Activated CD8-positive, alpha-beta memory T cell treated with anti-CD3 and anti-CD28 coated beads, Interleukin-2, amount 50 U/mL, for 1 hour (primary cell): ENCODE data around the gene SLCO2A1.

Experiments used
- DNase-seq: peaks from one replicate; pipeline ENCODE4 v3.0.0-alpha.2; 2020; ENCODE audit errors: extremely low read depth

Gene SLCO2A1

DNA sequence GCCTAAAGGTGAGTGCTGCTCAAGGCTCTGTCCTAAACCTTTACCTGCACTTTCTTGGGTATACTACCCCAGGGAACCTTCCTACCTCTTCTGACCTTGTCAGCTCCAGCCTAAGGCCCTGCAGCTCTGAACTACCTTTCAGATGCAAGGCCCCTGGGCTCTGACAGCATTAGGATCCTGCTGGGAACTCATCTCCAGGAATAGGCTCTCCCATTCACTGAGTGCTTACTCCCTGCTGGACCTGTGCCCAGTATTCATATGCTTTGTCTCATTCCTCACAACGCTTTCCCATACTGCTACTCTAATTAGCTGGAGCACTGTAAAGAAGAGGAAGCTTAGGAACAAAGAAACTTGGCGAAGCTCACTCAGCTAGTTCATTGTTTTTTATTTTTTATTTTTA is 80.3 kb downstream of the SLCO2A1 start:
- DNase-seq, result no peak

DNA sequence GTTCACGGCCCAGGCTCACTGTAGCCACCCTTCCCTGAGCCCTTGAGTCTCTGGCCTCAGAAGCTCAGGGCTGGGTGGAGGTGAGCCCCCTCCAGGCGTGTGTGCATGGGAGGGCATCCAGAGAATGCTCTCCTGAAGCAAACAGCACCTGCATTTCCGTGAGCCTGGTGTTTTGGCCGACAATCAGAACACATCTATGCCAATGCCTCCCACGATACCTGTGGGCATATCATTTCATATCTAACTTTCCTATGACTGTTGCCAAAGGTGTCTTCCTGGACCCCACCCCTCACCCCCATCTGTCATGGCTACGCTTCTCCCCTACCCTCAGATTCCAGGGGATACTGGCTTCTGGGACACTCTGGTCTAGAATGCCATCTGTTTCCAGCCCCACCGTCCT is 80.7 kb downstream of the SLCO2A1 start:
- DNase-seq, result no peak

DNA sequence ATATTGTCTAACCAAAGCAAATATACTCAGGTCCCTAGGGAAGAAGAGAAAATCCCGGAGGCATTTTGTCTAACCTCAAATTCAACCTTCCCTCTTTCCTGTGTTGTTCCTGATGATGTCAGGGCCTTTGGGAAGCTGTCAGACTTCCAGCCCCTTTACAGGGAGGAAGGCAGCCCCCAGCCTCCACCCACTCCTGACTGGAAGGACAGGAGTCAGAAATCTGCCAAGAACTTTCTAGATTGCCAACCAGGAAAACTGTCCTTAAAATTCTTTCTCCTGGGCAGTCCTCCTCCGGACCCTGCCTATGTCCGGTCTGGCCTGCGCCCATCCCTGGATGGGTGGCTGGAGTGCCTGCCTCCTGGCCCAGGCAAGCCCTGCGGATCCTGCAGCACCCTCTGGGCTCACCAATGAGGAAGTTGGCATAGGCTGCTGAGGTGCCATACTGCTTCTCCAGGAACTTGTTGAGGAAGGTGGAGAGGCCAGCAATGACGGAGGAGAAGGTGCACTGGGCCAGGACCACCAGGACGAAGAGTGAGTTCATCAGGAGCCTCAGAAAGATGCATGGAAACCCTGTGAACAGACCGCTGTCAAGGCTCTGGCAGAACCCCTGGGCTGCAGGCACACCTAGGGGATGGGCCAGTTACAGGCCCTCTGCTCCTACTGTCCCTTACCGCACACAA is 81.5 kb downstream of the SLCO2A1 start:
- no peak for DNase-seq

DNA sequence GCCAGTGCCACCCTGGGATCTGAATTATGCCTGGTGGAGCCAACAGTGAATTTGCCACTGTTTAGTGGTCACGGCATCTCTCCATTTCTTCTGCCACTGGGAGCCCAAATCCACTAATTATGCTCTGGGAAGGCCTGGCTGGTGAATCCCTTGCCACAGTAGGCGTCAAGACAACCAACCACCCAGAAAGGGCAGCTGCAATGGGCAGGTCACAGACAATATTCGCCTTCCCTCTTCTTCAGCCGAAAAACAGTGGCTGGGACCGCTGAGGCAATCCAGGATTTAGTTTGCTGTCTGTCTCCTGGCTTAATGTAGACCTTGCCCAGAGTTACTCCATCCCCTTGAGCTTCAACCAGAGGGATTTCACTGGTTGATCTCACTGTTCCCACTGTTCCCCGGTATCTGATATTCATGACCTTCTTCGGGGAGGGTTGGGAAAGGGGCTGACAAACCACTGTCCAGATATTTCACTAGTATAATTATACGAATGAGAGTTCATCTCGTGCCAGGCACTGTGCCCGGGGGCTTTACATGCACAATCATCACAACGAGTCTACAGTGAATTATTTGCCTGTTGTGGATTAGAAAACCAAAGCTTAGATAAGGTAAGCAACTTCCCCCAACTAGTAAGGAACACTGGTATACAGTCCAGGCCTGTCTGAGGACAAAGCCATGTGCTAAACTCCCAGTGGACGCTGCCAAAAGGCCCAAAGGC is 84.2 kb downstream of the SLCO2A1 start:
- no peak for DNase-seq

DNA sequence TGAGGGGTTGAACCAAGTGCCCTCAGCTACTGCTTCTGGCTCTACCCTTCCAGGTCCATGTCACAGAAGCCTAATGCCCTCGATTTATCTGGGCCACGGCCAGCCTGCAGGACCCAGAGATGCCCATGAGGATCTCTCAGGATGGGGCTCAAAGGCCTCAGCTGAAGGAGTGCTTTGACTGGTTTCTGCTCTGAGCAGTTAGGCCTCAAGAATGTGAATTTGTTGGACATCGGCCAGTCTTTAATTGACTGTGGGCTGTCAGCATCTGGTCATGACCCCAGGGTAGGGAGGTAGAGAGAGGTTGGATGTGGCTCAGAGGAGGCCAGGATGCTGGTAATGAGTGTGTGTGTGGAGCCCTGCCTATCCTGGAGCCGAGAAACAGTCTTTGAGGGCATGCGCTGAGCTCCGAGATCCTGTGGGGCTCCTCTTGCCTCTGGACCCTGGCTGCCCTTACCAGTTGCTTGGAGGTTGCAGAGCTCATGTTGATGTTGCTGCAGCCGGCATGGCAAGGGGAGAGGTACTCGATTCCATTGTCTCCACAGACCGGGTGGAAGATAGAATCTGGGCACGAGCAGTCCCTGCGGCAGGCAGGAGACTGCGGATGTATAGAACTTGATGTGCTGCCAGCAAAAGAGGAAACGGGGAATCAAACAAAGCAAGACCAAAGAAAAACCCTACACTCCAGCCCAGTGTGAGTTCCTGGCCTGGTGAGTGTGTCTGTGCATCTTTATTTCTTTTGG is 84.9 kb downstream of the SLCO2A1 start:
- no peak for DNase-seq

DNA sequence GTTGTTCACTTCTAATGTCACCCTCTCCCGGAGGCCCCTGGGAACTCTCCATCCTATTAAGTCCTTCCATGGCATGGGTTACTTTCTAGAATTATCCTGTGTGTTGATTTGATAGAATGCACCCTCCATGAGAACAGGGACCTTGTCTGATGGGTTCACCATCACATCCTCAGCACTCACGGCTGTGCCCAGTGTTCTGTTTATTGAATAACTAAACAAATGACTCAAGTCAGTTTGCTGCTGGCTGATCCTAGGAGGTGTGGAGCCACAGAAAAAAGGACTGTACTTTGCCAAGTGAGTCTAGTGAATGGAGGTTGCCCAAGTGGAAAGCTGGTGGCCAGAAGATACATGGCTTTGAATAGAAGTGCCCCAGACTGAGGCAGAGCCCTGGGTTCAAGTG is 85.5 kb downstream of the SLCO2A1 start:
- DNase-seq, result no peak

DNA sequence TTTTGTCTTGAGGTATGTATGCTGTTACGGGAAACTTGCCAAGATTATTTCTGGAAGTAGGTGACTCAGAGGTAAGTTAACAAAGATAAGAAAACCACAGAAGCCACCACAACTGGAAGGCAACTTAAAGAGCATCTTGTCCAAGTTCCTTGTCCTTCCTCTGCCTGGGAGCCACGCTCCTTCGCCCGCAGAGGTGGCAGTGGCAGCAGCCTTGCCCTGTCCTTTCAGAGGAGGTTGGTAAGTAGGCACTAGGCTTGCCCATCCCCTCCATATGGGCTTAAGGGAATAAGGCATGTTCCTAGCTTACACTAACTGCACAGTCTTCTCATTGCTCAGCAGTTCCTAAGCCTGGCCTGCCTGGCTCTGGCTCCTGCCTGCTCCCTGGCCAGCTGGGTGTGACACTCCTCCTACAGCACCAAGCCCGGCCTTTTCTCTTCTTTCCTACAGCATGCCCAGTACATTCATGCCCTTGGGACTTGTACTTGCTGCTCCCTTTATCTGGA is 86.0 kb downstream of the SLCO2A1 start:
- no peak for DNase-seq

DNA sequence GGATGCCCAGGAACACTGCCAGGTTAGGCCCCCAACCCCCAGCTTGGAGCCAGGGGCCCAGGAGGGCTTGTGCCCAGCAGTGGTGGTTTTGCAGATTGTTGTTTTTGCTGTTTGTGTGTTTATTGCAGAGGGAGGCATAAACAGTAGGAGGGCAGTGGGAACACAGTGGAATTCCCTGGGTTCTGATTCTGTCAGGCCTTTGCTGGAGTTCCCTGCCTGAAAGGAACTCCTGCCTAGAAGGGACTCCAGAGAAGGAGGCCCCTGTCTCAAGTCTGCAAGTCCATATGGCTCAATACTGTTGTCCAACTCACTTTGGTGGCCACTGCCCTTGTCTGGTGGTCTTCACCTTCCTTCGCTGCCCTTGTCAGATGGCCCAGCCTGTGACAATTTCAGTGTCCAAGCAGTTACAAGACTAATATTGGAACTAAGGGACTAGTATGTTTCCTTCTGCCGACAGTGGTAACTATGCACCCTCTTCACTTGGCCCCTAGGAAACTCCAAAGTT is 86.6 kb downstream of the SLCO2A1 start:
- DNase-seq, result no peak

DNA sequence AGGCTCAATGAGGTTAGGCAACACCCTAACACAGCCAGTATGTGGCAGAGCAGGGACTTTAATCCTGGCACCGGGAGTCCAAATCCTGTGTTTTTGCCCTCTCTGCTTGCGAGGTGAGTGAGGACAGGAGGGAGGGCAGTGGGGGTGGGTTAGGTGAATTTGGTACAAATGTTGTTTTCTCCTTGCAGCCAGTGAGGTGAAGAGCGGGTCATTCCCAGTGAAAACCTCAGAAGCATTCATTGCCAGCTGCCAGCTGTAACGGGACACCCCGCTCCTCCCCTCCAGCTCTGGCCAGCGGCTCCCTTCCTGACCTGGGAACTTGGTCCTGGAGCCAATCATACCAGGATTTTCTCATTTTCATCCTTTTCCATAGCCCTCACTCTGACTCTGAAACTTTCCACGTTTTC is 88.3 kb downstream of the SLCO2A1 start:
- DNase-seq, result no peak

DNA sequence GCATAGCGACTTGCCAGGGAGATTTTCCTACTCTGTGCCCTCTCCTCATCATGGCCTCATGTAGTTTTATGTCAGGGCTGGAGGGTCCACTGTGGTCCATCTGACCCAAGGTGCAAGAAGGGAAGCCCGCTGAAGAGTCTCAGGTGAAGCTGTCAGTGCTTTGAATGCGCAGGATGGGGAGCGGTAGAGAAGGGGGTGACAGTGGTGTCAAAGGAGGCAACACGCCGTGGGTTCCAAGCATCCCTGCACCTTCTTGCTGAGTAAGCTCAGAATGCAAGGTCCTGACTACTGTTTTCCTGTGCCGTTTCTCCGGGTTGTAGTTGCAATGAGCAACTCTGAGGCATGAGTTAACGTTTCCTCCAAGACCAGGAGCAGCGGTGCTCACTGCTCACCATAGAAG is 89.2 kb downstream of the SLCO2A1 start:
- no peak for DNase-seq

DNA sequence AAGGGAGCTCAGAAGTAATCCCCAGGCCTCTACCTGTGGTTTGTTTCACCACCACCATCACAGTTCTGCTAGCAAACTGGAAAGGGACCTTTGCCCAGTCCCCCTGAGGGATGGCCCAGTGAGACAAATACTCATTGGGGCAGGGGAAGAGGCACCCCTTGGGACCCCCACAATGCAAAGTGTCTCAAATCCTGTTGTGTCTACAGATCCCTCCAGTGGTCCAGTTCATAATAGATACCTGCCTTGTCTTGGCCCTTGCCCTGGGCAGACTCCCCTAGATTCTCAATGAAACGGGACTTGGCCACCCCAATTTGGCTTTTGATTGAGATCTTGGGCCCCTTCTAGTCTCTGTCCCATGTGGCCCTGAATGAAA is 90.3 kb downstream of the SLCO2A1 start:
- DNase-seq, result no peak

DNA sequence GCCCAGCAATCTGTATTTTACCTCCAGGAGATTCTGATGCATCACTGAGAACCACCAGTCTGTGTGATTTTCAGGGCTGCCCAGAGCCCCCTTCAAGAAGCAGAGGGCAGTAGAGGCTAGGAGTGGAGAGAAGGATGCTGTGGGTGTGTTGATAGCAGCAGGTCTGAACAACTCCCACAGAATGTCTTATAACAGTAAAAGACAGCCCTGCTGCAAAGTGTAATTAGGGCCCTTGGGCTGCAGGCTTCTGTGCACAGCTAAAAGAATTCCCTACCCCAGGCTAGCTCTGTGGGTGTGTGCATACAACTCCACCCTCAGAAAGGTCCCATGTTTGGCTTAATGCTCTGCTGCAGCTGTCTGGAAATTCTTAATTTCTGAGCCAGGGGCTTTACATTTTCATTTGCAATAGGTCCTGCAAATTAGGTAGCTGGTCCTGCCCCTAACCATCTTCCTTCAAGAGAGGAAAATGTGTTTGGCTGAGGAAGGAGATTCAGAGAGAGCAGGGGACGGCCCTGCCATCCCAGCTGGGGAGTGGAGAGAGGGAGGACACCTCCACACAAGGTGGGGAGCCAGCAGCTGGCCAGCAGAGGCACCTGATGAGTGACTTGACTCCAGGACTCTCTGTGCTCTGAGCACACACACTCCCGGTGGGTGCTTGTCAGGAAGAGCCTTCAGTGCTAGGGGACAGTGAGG is 90.8 kb downstream of the SLCO2A1 start:
- DNase-seq, result no peak

DNA sequence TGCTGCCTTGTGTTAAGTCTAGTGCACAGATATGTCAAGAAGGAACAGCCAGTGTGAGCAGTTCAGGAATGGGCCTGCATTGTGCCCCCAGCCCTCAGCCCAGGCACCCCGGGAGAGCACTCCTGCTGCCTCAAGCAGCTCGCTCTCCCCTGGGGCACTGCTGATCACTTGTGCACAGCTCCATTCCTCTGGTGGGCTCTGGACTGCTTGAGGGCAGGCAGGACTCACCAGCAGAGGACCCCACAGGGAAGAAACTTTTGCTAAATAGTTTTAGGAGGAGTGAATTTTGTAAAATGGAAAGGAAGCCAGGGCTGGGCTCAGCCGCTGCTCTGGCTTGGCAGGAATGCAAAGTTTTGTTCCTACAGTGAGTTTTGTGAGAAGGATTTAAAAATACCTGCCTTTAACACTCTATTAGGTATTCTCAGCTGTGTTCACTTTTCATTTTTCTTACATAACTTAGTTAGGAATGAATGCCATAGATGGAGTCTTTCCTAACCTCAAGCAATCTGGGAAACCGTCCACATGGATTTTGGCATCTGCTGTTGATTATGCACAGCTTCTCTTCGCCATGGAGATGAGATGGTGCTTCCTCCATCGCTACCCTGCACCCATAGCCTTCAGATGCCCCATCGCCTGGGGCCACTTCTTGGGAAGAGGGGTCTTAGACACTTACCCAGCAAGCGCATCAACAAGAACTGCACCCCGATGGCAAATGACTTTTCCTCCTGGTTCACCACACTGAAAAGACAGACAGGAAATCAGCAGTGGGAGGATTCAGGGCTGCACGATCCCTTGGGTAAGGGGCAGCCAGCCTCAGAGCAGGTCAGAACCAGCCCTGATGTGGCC is 91.7 kb downstream of the SLCO2A1 start:
- DNase-seq, result no peak

DNA sequence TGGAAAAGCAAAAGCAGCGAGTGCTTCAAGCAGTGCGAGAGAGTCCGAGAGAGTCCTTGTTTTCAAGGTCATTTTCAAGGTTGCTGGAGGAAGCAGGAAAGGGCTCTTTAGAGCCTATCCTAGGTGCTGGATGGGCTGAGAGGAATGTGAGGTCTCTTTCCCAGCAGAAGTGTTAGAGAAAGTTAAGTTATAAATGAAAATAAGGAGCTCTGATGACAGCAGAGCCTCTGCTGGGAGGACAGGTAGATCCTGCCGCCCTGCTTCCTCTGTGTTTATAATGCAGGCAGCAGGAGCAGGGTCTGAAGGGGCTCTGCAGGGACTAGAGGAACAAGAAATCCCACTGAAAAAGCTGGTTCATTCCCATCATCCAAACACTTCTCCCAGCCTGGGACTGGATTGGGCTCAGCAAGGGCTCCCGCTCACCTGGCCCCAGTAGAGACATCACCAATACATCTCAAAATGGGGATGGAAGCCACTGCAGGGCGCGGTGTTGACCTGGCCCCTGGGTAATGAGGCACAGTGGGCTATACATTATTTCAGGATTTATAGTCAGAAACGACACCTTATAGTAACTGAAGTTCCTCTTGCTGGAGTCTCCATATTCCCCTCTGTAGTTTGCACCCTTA is 92.6 kb downstream of the SLCO2A1 start:
- no peak for DNase-seq

DNA sequence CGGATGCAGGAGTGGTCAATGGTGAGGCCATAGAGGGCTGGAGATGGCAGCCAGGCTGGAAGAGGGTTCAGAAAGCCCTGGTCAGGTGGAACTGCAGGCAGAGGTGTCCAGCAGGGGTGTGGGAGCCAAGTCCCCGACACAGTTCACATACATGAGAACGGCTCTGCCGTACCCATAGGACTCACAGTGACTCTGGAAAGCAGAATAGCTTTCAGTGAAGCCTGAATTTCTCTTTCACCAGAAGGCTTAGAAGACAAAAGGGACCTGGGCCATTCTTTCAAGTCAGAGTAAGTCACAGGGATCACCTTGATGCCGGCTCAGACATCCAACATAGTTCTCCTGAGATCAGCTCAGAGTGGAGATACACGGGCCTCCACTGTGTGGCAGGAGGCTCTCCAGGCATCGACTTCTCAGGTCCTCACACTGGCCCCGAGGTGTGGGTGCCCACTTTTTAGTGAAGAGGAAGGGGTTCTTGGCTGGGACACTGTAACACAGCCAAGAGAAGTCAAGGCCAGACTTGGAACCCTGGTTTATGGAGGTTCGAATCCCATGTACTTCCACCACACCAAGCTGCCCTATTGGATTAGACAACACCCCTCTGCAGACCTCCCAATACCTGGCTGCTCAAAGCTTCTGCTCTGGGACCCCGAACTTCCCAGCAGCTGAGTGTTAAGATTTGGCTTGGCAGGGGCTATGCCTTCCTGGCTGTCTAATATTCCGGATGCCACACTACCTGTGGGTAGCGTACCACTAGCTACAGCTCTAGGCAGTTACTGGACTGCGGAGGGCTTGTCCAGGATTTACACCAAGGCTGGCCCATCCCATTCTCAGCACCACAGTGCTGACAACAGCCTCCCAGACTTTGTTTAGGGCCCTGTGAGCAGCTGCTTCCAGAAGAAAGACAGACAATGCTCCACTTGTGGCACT is 93.6 kb downstream of the SLCO2A1 start:
- no peak for DNase-seq

DNA sequence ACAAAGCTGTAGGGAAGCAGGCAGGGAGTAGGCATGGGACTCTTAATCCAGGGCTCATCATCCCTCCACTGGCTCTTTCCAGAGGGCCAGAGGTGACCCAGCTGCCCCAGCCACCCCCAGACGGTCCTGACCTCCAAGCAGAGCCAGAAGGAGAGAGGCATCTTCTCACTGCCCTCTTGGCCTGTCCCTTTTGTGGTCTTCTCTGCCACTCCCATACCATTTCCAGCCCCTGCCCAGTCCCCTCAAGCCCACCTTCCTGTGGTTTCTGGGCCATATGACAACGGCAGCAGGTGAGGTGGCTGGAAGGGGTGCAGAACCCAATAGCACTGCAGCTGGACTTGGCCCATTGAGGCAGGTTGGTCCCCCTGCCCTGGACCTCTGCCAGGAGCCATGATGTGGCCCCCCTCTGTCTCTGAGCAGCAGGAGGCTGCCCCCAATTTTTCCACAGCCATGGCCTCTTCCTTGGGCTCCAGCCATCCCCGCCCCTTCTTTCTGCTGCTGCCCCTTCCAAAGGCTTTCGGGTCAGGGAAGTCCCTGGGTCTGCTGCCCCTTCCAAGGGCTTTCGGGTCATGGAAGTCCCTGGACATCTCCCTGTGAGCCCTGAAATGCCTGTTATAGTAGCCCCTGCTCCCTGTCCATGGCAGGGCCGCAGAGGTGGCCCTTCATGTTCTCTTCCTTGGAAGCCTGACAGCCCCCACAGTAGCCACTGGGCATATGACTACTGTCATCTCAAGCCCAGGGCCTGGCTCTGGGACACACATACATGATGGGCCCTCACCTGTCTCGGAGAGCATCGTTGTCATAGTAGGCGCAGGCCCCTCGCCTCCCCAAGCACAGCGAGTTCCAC is 94.5 kb downstream of the SLCO2A1 start:
- no peak for DNase-seq

DNA sequence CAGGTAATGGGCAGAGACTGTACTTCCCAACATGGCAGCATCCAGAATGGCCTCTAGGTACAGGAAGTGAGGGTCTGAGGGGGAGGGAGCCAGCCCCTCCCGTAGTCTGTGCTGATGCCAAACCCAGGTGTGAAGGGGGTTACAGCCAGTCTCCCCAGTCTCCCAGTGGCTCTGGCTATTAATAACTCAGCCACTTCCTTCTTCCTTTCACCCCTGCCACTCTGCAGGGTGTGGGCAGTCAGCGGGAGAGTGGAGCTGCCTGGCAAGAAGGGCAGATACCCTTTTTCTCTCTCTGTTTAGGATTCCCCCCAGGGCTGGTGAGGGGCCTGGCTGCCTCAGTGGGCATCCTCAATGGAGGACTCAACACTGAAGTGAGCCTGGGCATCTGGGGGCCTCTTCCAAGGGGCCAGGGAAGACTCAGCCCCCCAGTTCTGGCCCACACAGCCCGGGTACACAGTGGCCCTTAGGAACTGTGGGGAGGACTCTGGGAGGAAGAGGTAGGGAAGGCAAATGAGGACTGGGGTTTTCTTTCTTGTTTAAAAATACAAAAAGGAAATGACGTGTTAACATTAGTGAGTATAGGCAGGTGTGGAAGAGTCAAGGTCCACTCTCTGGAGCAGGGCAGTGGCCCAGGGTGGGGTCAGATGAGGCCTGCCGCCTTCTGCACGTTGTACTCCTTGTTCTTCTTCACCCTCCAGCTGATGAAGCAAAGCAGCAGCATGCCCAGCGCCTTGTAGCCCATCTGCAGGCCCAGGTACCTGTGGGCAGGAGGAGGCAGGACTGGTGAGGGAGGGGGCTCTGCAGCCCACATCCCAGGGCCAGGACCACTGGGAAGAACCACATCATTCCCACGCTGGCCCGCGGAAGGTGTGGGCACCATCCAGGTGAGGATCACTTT is 95.4 kb downstream of the SLCO2A1 start:
- no peak for DNase-seq
